ELR (cell line): ENCODE measurements around the gene POLD2.
A peak's percentile ranks its signal among the peaks of the same experiment; 100 is the strongest.

Source experiments
- DNase-seq: peaks from one replicate; pipeline ENCODE4 v3.0.0-alpha.2; 2015; ENCODE audit warnings: low read depth

Gene POLD2

GRCh38 chr7:44101303-44101965, 21.9 kb downstream of the POLD2 start:
- DNase-seq: no peak

GRCh38 chr7:44100458-44101302, 22.7 kb downstream of the POLD2 start:
- DNase-seq: peak; percentile 40

GRCh38 chr7:44099669-44100068, 23.7 kb downstream of the POLD2 start:
- DNase-seq: no peak

GRCh38 chr7:44098092-44099068, 25.0 kb downstream of the POLD2 start:
- no peak for DNase-seq

- no peak for DNase-seq
These were observed 26.1 kb downstream of the POLD2 start for GRCh38 chr7:44097064-44097932.

GRCh38 chr7:44096326-44096881, 26.9 kb downstream of the POLD2 start:
- DNase-seq: no peak

GRCh38 chr7:44095781-44096180, 27.6 kb downstream of the POLD2 start:
- DNase-seq: no peak

GRCh38 chr7:44094883-44095592, 28.3 kb downstream of the POLD2 start:
- DNase-seq: no peak

- DNase-seq: no peak
These were observed 29.0 kb downstream of the POLD2 start for GRCh38 chr7:44094365-44094764.

GRCh38 chr7:44093102-44093641, 30.2 kb downstream of the POLD2 start:
- DNase-seq: no peak

GRCh38 chr7:44087911-44088838, 35.2 kb downstream of the POLD2 start:
- peak; percentile 96 for DNase-seq

- DNase-seq: no peak
These were observed 36.7 kb downstream of the POLD2 start for GRCh38 chr7:44086627-44087026.

GRCh38 chr7:44085546-44085945, 37.8 kb downstream of the POLD2 start:
- DNase-seq: no peak

GRCh38 chr7:44084701-44085100, 38.6 kb downstream of the POLD2 start:
- DNase-seq: no peak

- no peak for DNase-seq
These were observed 39.6 kb downstream of the POLD2 start for GRCh38 chr7:44083796-44084195.

GRCh38 chr7:44082541-44083207, 40.7 kb downstream of the POLD2 start:
- DNase-seq: peak; percentile 100

GRCh38 chr7:44081266-44081748, 42.0 kb downstream of the POLD2 start:
- no peak for DNase-seq

- no peak for DNase-seq
These were observed 42.6 kb downstream of the POLD2 start for GRCh38 chr7:44080686-44081265.
